K562 (cell line): Measurements from ENCODE around the gene TAPBPL. TPM values are rescaled to one million over a fixed set of nuclear protein-coding genes. Genes with fewer than 3 reads are reported as not detected.

ENCODE experiments used
- BHLHE40 ChIP-seq: IDR thresholded peaks from 2 replicates; pipeline ENCODE4 v1.6.1; 2011; ENCODE audit warnings: low read length, improper control_type of control experiment
- CEBPB ChIP-seq: fragments of 450-650 bp; IDR thresholded peaks from 2 replicates; pipeline ENCODE4 v1.6.1; 2016; ENCODE audit warnings: missing genetic modification characterization, missing compliant biosample characterization
- CHAMP1 ChIP-seq: fragments of 450-650 bp; IDR thresholded peaks from 2 replicates; pipeline ENCODE4 v1.6.1; 2016; ENCODE audit warnings: mild to moderate bottlenecking
- CREM ChIP-seq: IDR thresholded peaks from 2 replicates; pipeline ENCODE4 v1.6.1; 2014; ENCODE audit warnings: antibody characterized with exemption, low read depth
- E2F6 ChIP-seq, 2 experiments: IDR thresholded peaks; 2 replicates each; pipeline ENCODE4 v1.6.1; 2011; ENCODE audit warnings: borderline replicate concordance in 1 of 2, control low read depth in 1 of 2, low read depth in 1 of 2, low read length in 1 of 2, mild to moderate bottlenecking in 1 of 2, mixed read lengths in 1 of 2, moderate library complexity in 1 of 2; ENCODE audit not compliant: insufficient read depth in 1 of 2, insufficient read length in 1 of 2, poor library complexity in 1 of 2, severe bottlenecking in 1 of 2; ENCODE audit errors: extremely low read depth in 1 of 2
- LCOR ChIP-seq: sonication (generic); formaldehyde crosslinking; IDR thresholded peaks from 2 replicates; pipeline ENCODE4 v1.8.0; 2022; ENCODE audit warnings: mild to moderate bottlenecking, missing genetic modification reagents
- MAZ ChIP-seq, 2 experiments: fragments of 450-650 bp in 1 of 2; sonication (generic) in 1 of 2; formaldehyde crosslinking; IDR thresholded peaks in 1 of 2; conservative IDR thresholded peaks in 1 of 2; 2 replicates each; pipeline versions ENCODE4 v1.4.0 to v1.5.0; 2020; ENCODE audit warnings: mild to moderate bottlenecking in 1 of 2, missing genetic modification reagents in 1 of 2
- NONO ChIP-seq, 2 experiments: fragments of 200-400 bp in 1 of 2; fragments of 450-650 bp in 1 of 2; formaldehyde crosslinking in 1 of 2; IDR thresholded peaks; 2 replicates each; pipeline ENCODE4 v1.6.1; 2017; ENCODE audit warnings: low read depth in 2 of 2, mild to moderate bottlenecking in 2 of 2, moderate library complexity in 2 of 2, low read length in 1 of 2
- NR2C2 ChIP-seq, 2 experiments: fragments of 200-800 bp in 1 of 2; sonication (Bioruptor generic) in 1 of 2; sonication (generic) in 1 of 2; formaldehyde crosslinking in 1 of 2; IDR thresholded peaks; 2 replicates each; pipeline versions ENCODE4 v1.6.1 to v1.8.0; 2016 to 2022; ENCODE audit warnings: mild to moderate bottlenecking in 1 of 2, missing compliant biosample characterization in 1 of 2, missing genetic modification characterization in 1 of 2, missing genetic modification reagents in 1 of 2
- SP2 ChIP-seq: IDR thresholded peaks from 2 replicates; pipeline ENCODE4 v1.6.1; 2011; ENCODE audit warnings: mild to moderate bottlenecking, low read depth, low read length, moderate library complexity; ENCODE audit not compliant: poor library complexity, severe bottlenecking; ENCODE audit errors: extremely low read depth
- SRSF7 ChIP-seq: fragments of 200-400 bp; formaldehyde crosslinking; optimal IDR thresholded peaks from 2 replicates; pipeline ENCODE3; 2017; ENCODE audit warnings: mild to moderate bottlenecking, low read depth, low read length
- TOE1 ChIP-seq, 2 experiments: fragments of 450-650 bp in 1 of 2; sonication (generic) in 1 of 2; formaldehyde crosslinking in 1 of 2; IDR thresholded peaks; 2 replicates each; pipeline versions ENCODE4 v1.7.1 to v1.8.0; 2016 to 2022; ENCODE audit warnings: borderline replicate concordance in 2 of 2, mild to moderate bottlenecking in 2 of 2, antibody characterized with exemption in 1 of 2, inconsistent platforms in 1 of 2, low read depth in 1 of 2, missing genetic modification reagents in 1 of 2, moderate library complexity in 1 of 2
- ZNF12 ChIP-seq: sonication (generic); formaldehyde crosslinking; IDR thresholded peaks from 2 replicates; pipeline ENCODE4 v1.4.0; 2020; ENCODE audit warnings: mild to moderate bottlenecking, missing genetic modification reagents
- ZNF165 ChIP-seq: fragments of 250-450 bp; sonication (Bioruptor Pico); IDR thresholded peaks from 2 replicates; pipeline ENCODE4 v1.4.0; 2020; ENCODE audit warnings: borderline replicate concordance
- ZNF232 ChIP-seq: sonication (generic); formaldehyde crosslinking; IDR thresholded peaks from 2 replicates; pipeline ENCODE4 v1.8.0; 2022; ENCODE audit warnings: mild to moderate bottlenecking, missing genetic modification reagents
- ZNF76 ChIP-seq: fragments of 250-450 bp; sonication (Bioruptor Pico); IDR thresholded peaks from 2 replicates; pipeline ENCODE4 v1.4.0; 2020; ENCODE audit warnings: mild to moderate bottlenecking, moderate library complexity, borderline replicate concordance
- polyA plus RNA-seq, 8 experiments: library from polyadenylated mRNA; depleted of rRNA in 4 of 8; stranded (reverse) in 5 of 8; unstranded in 3 of 8; fragments of >200 nt; fragmentation: Nextera tagmentation in 2 of 8; fragmentation: Illumina TruSeq in 1 of 8; extraction: Ambion mirVana in 2 of 8; extraction: Trizol in 1 of 8; gene quantifications; 2 replicates each; pipeline versions ENCODE4 v1.2.1 to v1.2.3, GENCODE V29; 2011 to 2014; ENCODE audit warnings: inconsistent platforms in 1 of 8, missing spikeins in 1 of 8
- total RNA-seq, 7 experiments: library from RNA; depleted of rRNA in 6 of 7; stranded (reverse); fragments of >200 nt in 6 of 7; fragmentation: Illumina TruSeq in 2 of 7; extraction: Trizol in 2 of 7; gene quantifications; 2 replicates each; pipeline versions ENCODE4 v1.2.1 to v1.2.3, GENCODE V29; 2011 to 2021; ENCODE audit warnings: low replicate concordance in 1 of 7
- TF ChIP-seq, protein P1 (sequence below): fragments of 250-450 bp; sonication (Bioruptor Pico); IDR thresholded peaks from 2 replicates; pipeline ENCODE4 v1.4.0; 2020; ENCODE audit warnings: mild to moderate bottlenecking, moderate library complexity, borderline replicate concordance

TAPBPL gene
- total and polyA plus RNA-seq, 9 of the 15 experiments (the other 6 are each of a cell fraction or from before 2014, with no cell fraction given), result 0.29 to 1.6 (median 0.45) TPM

- TF ChIP-seq CHAMP1, result no peak
- TF ChIP-seq SRSF7, result no peak
- no peak for TF ChIP-seq NR2C2 (CRISPR knock-in tag; IDR thresholded peaks at IDR 0.05)
- TF ChIP-seq NR2C2 (tag; IDR thresholded peaks at IDR 0.05), result no peak
- TF ChIP-seq MAZ (CRISPR knock-in tag; conservative IDR thresholded peaks at IDR 0.05 in 1 of 2, IDR thresholded peaks at IDR 0.05 in 1 of 2), result peak in 1 of 2 experiments; percentile 20; a peak in 2 of 4 replicates
- TF ChIP-seq CREM, result peak; percentile 18
- TF ChIP-seq NONO (IDR thresholded peaks at IDR 0.05; ENCODE audit: low read depth in 2 of 2, low read length in 1 of 2), result peak in 1 of 2 experiments; percentile 85; a peak in 2 of 4 replicates
- no peak for TF ChIP-seq ZNF165 (CRISPR knock-in tag)
- TF ChIP-seq ZNF76 (CRISPR knock-in tag), result no peak
- TF ChIP-seq, protein P1, sequence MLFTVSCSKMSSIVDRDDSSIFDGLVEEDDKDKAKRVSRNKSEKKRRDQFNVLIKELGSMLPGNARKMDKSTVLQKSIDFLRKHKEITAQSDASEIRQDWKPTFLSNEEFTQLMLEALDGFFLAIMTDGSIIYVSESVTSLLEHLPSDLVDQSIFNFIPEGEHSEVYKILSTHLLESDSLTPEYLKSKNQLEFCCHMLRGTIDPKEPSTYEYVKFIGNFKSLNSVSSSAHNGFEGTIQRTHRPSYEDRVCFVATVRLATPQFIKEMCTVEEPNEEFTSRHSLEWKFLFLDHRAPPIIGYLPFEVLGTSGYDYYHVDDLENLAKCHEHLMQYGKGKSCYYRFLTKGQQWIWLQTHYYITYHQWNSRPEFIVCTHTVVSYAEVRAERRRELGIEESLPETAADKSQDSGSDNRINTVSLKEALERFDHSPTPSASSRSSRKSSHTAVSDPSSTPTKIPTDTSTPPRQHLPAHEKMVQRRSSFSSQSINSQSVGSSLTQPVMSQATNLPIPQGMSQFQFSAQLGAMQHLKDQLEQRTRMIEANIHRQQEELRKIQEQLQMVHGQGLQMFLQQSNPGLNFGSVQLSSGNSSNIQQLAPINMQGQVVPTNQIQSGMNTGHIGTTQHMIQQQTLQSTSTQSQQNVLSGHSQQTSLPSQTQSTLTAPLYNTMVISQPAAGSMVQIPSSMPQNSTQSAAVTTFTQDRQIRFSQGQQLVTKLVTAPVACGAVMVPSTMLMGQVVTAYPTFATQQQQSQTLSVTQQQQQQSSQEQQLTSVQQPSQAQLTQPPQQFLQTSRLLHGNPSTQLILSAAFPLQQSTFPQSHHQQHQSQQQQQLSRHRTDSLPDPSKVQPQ (CRISPR knock-in tag), result no peak
- peak; percentile 86 for TF ChIP-seq CEBPB (tag)
- TF ChIP-seq LCOR (CRISPR knock-in tag), result peak; percentile 48; the same call in 1 of the 2 replicates
- TF ChIP-seq E2F6 (IDR thresholded peaks at IDR 0.05; ENCODE audit: borderline replicate concordance in 1 of 2, extremely low read depth in 1 of 2, insufficient read depth in 1 of 2, insufficient read length in 1 of 2, low read depth in 1 of 2, low read length in 1 of 2, poor library complexity in 1 of 2, severe bottlenecking in 1 of 2), result peak; percentile 26 to 42
- TF ChIP-seq SP2, result peak; percentile 67
- no peak for TF ChIP-seq TOE1 (IDR thresholded peaks at IDR 0.05; ENCODE audit: borderline replicate concordance)
- TF ChIP-seq TOE1 (CRISPR knock-in tag; IDR thresholded peaks at IDR 0.05; ENCODE audit: borderline replicate concordance, low read depth), result no peak
- TF ChIP-seq ZNF232 (CRISPR knock-in tag), result no peak
- TF ChIP-seq ZNF12, result no peak
- 0 out of 2 replicates have a peak, but pooled peaks have one; percentile 12 for TF ChIP-seq BHLHE40
Observed at GRCh38 chr12:6470375-6471163, 18.7 kb downstream of the TAPBPL start, which contains the start of gene VAMP1 (continued).
